ENCODE data around the gene KMT2E.

The KMT2E gene

GRCh38 chr7:105131890-105132289 is 117.9 kb downstream of the KMT2E start:
- no peak for DNase-seq

- no peak for DNase-seq
Measured at GRCh38 chr7:105132335-105132734, 118.3 kb downstream of the KMT2E start.

GRCh38 chr7:105132835-105133234 is 118.8 kb downstream of the KMT2E start:
- DNase-seq, result no peak

GRCh38 chr7:105133358-105133757 is 119.4 kb downstream of the KMT2E start:
- no peak for DNase-seq

- no peak for DNase-seq
Measured at GRCh38 chr7:105133986-105134655, 120.1 kb downstream of the KMT2E start.

- no peak for DNase-seq
Measured at GRCh38 chr7:105136221-105136620, 122.2 kb downstream of the KMT2E start.

GRCh38 chr7:105137898-105138297 is 123.9 kb downstream of the KMT2E start:
- DNase-seq, result no peak

- DNase-seq, result no peak
Measured at GRCh38 chr7:105139381-105139780, 125.4 kb downstream of the KMT2E start.

GRCh38 chr7:105141068-105141467 is 127.1 kb downstream of the KMT2E start:
- no peak for DNase-seq

GRCh38 chr7:105149827-105150226 is 135.8 kb downstream of the KMT2E start:
- no peak for DNase-seq

GRCh38 chr7:105151152-105151551 is 137.1 kb downstream of the KMT2E start:
- no peak for DNase-seq

- no peak for DNase-seq
Measured at GRCh38 chr7:105153531-105153930, 139.5 kb downstream of the KMT2E start.

GRCh38 chr7:105154084-105154483 is 140.1 kb downstream of the KMT2E start:
- DNase-seq, result no peak

- DNase-seq, result no peak
Measured at GRCh38 chr7:105156731-105157130, 142.7 kb downstream of the KMT2E start.

- DNase-seq, result no peak
Measured at GRCh38 chr7:105157278-105157677, 143.3 kb downstream of the KMT2E start.

- no peak for DNase-seq
Measured at GRCh38 chr7:105161366-105161765, 147.4 kb downstream of the KMT2E start.
